ENCODE results near the gene CRISP1.
"Not testable (repeated sequence)": the region's sequence is repeated elsewhere in the genome, so short reads cannot be mapped to it uniquely, and the experiment has no call there.

CRISP1 gene

DNA sequence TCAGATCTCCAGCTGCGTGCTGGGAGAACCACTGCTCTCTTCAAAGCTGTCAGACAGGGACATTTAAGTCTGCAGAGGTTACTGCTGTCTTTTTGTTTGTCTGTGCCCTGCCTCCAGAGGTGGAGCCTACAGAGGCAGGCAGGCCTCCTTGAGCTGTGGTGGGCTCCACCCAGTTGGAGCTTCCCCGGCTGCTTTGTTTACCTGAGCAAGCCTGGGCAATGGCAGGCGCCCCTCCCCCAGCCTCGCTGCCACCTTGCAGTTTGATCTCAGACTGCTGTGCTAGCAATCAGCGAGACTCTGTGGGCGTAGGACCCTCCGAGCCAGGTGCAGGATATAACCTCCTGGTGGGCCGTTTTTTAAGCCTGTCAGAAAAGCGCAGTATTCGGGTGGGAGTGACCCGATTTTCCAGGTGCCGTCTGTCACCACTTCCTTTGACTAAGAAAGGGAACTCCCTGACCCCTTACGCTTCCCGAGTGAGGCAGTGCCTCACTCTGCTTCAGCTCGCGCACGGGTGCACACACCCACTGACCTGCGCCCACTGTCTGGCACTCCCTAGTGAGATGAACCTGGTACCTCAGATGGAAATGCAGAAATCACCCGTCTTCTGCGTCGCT, 69.4 kb downstream of the CRISP1 start:
- not testable (repeated sequence) for H3K27me3 ChIP-seq (ENCODE audit: insufficient read depth, low read length); H3K4me1 ChIP-seq (ENCODE audit: control insufficient read depth, insufficient read depth, low read length, unreplicated experiment); H3K27ac ChIP-seq (ENCODE audit: low read depth, low read length); H3K36me3 ChIP-seq (ENCODE audit: insufficient read depth, low read length); H3K79me2 ChIP-seq (ENCODE audit: control insufficient read depth, insufficient read depth, low read length, unreplicated experiment); H2AFZ ChIP-seq (ENCODE audit: low read length, unreplicated experiment); H3K4me3 ChIP-seq (ENCODE audit: low read depth, low read length)

DNA sequence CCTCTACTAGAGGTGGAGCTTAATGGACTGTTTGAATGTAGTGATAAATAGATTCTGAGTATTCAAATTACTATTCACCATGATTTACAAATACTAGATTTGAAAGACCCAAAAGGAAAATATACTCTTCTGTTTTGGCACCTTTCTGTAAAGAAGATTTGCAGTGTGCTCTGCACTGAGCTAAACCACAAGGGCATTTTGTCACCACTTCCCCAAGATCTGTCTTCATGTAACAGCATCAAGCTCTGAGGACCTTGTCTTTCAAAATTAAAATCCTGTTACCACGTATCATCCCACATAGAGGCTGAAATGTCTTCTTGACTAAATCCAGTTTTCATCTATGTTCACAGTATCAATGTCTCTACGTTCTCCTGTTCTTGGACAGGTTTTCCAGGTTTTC, 76.0 kb downstream of the CRISP1 start:
- H3K4me1 ChIP-seq (ENCODE audit: control insufficient read depth, insufficient read depth, low read length, unreplicated experiment) = no peaks in the 10 kb centered on the region
- H3K27ac ChIP-seq (ENCODE audit: low read depth, low read length) = no peak overlapping the region
- no peak overlapping the region for H2AFZ ChIP-seq (ENCODE audit: low read length, unreplicated experiment)
- no peaks in the 10 kb centered on the region for H3K36me3 ChIP-seq (ENCODE audit: insufficient read depth, low read length)
- H3K79me2 ChIP-seq (ENCODE audit: control insufficient read depth, insufficient read depth, low read length, unreplicated experiment) = no peaks in the 10 kb centered on the region
- H3K4me3 ChIP-seq (ENCODE audit: low read depth, low read length) = no peak overlapping the region
- H3K27me3 ChIP-seq (ENCODE audit: insufficient read depth, low read length) = no peaks in the 10 kb centered on the region

DNA sequence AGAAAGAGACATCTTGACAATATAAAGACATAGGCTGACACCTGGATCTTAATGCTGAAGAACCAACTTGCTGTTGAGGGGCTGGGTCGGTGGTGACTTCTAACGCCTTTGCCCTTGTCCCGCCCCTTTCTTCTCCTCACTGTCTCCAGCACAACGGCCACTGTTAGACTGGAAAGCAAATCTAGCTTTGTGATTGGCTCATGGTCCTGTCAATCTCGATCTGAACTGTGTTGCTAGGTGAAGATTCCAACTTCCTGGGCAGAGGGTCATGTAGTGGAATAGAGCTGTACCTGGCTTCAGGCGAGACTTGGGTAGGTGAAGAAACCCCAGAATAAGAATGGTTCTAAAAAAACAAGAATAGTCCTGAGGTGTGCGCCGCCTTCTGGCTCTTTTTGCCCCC, 79.2 kb downstream of the CRISP1 start, which contains the start of gene PGK2:
Gene PGK2, minus strand, starts transcription at position 110 of the 400 bp plus-strand sequence. Its CDS starts 98 bp downstream, at position 12.
- H3K79me2 ChIP-seq (ENCODE audit: control insufficient read depth, insufficient read depth, low read length, unreplicated experiment) = no peaks in the 10 kb centered on the region
- no peaks in the 10 kb centered on the region for H3K4me1 ChIP-seq (ENCODE audit: control insufficient read depth, insufficient read depth, low read length, unreplicated experiment)
- no peaks in the 10 kb centered on the region for H3K36me3 ChIP-seq (ENCODE audit: insufficient read depth, low read length)
- H3K4me3 ChIP-seq (ENCODE audit: low read depth, low read length) = no peak within 1 kb of the TSS
- no peak within 1 kb of the TSS for H3K27ac ChIP-seq (ENCODE audit: low read depth, low read length)
- H2AFZ ChIP-seq (ENCODE audit: low read length, unreplicated experiment) = no peak within 1 kb of the TSS
- H3K27me3 ChIP-seq (ENCODE audit: insufficient read depth, low read length) = no peaks in the 10 kb centered on the region

DNA sequence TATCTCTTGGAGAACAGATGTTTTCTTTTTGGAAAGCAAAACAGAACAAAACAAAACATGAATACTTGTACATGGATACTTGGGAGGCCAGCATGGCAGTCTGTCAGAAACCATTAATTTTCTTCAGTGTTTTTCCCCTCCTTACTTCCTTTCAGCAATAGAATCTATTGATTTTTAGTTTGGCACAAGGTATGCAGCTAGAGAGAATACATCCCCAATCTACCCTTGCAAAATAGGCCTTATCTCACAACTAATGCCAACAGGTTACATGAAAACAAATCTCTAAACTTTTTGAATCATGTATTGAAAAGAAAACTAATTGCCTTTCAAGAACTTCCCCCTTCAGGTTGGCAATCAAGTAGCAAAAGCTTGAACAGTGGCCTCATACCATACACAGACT, 82.1 kb downstream of the CRISP1 start:
- no peak overlapping the region for H3K27ac ChIP-seq (ENCODE audit: low read depth, low read length)
- H3K79me2 ChIP-seq (ENCODE audit: control insufficient read depth, insufficient read depth, low read length, unreplicated experiment) = no peaks in the 10 kb centered on the region
- H3K36me3 ChIP-seq (ENCODE audit: insufficient read depth, low read length) = no peaks in the 10 kb centered on the region
- H3K4me1 ChIP-seq (ENCODE audit: control insufficient read depth, insufficient read depth, low read length, unreplicated experiment) = no peaks in the 10 kb centered on the region
- no peak overlapping the region for H2AFZ ChIP-seq (ENCODE audit: low read length, unreplicated experiment)
- H3K4me3 ChIP-seq (ENCODE audit: low read depth, low read length) = no peak overlapping the region
- H3K27me3 ChIP-seq (ENCODE audit: insufficient read depth, low read length) = no peaks in the 10 kb centered on the region

Data from ACC112 (cell line).